ENCODE measurements around the gene FBXO42. TPM values are rescaled to one million over a fixed set of nuclear protein-coding genes. Genes with fewer than 3 reads are reported as not detected.

FBXO42 gene
- total and polyA plus RNA-seq, 12 donors, result 12.4 to 26.6 (median 20.5) TPM

DNA sequence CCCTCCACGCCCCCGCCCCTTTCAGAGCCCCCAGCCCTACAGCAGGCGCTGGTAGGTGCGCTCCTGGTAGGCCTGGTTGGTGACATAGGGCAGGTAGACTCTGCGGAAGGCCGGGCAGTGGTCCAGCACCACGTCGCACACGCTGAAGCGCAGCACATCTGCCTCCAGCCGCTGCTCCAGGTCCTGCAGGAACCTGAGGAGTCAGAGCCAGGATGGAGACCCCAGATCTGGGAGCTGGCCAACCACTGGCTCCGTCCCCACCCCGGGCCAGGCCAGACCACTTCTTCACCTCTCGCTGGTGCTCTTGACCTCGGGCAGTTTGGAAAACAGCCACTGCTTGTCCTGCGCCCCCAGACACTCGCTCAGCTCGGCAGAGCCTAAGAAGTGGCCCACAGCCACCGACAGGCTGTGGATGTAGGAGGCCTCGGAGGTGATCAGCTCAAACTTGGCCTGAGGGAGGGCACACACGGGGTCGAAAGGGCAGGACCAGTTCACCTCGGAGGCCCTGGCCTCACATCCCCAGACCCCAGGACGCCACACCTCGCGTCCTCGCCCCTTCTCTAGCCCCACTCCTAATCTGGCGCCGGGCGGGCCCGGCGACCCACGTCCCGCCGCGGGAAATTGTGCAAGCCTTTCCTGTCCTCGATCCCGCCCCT, 146.3 kb downstream of the FBXO42 start:
- DNase-seq (peak in 1 of 2 donors; percentile 33), ATAC-seq (peak in 1 of 8 donors; percentile 3)
- peak overlapping the region; percentile 29 to 96 (median 89) for H3K27ac ChIP-seq
- intact Hi-C loops (cut with DNase I), result loop anchor here in 8 of 10 donors (2.0 to 10.0 kb wide), 5 partner anchors 36 to 161 kb away; partner anchors contain the start of genes SZRD1 (in 6 of the 8) and FBXO42 (in 2 of the 8)
- no peak for TF ChIP-seq CTCF (IDR thresholded peaks at IDR 0.05)
- H3K4me3 ChIP-seq, result peak overlapping the region in 9 of 10 donors; percentile 30 to 64 (median 60)
- H3K27me3 ChIP-seq, result no peaks in the 10 kb centered on the region
- H3K9me3 ChIP-seq, result no peaks in the 10 kb centered on the region
- 39 to 40% methylated on average over 38 of the region's 38 CpGs for WGBS, 2 donors
- peaks cover 0 to 25% (median 17%) of the 10 kb centered on the region in 9 donors for H3K4me1 ChIP-seq
- H3K36me3 ChIP-seq, result peaks cover 0 to 15% (median 0%) of the 10 kb centered on the region in 9 donors

DNA sequence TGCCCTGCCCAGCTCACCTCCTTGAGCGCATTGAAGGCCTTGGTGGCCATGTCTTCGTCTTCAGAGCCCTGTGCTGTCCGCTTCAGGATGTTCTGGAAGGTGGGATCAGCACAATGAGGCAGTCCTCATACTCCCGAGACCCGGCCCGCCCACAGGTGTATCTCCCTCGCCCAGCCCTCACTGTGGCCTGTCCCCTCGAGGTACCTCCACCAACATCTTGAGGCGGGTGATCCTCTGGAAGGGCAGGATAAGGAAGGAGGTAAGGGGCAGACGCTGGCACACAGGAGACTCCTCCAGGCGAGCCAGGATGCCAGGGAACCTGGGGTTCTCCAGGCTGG, 147.0 kb downstream of the FBXO42 start:
- Histone ChIP-seq H3K4me1 (peaks cover 0 to 25% (median 17%) of the 10 kb centered on the region in 9 donors), H3K9me3 (no peaks in the 10 kb centered on the region), H3K36me3 (peaks cover 0 to 18% (median 0%) of the 10 kb centered on the region in 9 donors), H3K4me3 (peak overlapping the region in 1 of 10 donors; percentile 62), H3K27me3 (no peaks in the 10 kb centered on the region), H3K27ac (peak overlapping the region in 5 of 10 donors; percentile 86 to 96 (median 90))
- ATAC-seq (no peak), DNase-seq (no peak)
- intact Hi-C loops (cut with DNase I), result loop anchor here in 8 of 10 donors (5.0 to 10.0 kb wide), 4 partner anchors 37 to 159 kb away; partner anchors contain the start of genes SZRD1 (in 5 of the 8) and FBXO42 (in 2 of the 8)
- WGBS, 2 donors, result 91 to 95% methylated on average over 11 of the region's 11 CpGs
- TF ChIP-seq CTCF (IDR thresholded peaks at IDR 0.05), result peak in 2 of 9 donors; percentile 0 to 2

DNA sequence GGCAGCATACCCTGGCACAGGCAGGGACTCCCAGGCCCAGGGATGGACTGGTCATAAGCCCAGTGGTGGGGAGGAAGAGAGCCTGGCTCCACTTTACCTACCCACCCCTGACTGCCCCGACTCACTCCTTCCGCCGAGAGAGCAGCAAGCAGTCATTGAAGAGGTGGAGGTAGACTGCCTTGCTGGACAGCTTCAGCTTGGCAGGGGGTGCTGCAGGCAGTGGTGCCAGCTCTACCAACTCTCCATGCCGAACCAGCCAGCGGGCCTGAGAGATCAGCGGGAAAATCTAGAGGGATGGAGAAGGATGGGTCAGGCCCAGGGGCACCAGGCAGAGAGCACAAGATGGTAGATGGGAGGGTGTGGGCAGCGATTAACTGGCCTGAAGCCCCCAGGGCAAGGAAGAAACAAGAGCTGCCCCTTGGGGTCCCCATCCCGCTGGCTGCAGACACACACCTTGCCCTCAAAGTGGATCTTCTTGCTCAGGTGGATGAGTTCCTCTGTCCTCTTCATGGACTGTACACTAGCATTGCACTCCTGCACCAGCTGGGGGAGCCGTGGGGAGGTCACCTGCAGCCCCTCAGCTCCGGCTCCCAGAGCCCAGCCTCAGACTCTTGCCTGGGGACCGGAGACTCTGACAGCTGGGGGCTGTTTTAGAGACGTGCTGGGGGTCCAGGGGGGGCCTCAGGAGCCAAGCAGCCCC, 147.5 kb downstream of the FBXO42 start:
- peaks cover 0 to 25% (median 17%) of the 10 kb centered on the region in 9 donors for H3K4me1 ChIP-seq
- WGBS, 2 donors, result 80 to 81% methylated on average over 12 of the region's 12 CpGs
- intact Hi-C loops (cut with DNase I), result loop anchor here in 8 of 10 donors (5.0 to 10.0 kb wide), 4 partner anchors 38 to 160 kb away; partner anchors contain the start of genes SZRD1 (in 5 of the 8) and FBXO42 (in 2 of the 8)
- TF ChIP-seq CTCF (IDR thresholded peaks at IDR 0.05), result peak in 8 of 9 donors; percentile 11 to 53 (median 30)
- no peak overlapping the region for H3K4me3 ChIP-seq
- peaks cover 0 to 18% (median 0%) of the 10 kb centered on the region in 9 donors for H3K36me3 ChIP-seq
- ATAC-seq (no peak), DNase-seq (no peak)
- no peak overlapping the region for H3K27ac ChIP-seq
- no peaks in the 10 kb centered on the region for H3K9me3 ChIP-seq
- no peaks in the 10 kb centered on the region for H3K27me3 ChIP-seq

DNA sequence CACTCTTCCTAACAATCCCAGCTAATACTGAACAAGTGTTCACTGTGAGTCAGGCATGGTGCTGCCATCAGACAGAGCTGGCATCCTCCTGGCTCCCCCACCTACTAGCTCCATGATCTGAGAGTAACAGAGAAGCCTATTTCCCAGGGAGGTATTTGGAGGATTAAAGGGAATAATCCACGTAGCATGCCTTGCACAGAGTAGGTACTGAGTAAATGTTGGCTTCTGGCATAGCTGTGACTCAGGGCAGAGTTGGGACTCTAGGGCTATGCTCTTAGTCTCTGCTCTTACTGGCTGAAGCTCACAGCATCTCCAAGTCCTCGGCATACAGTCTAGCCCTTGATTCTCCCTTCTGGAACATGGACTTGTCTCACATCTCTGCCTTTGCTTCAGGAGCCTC, 148.1 kb downstream of the FBXO42 start:
- H3K27ac ChIP-seq, result no peak overlapping the region
- no peak overlapping the region for H3K4me3 ChIP-seq
- no peak for ATAC-seq
- peaks cover 0 to 18% (median 0%) of the 10 kb centered on the region in 9 donors for H3K36me3 ChIP-seq
- no peak for DNase-seq
- H3K4me1 ChIP-seq, result peaks cover 0 to 25% (median 17%) of the 10 kb centered on the region in 9 donors
- intact Hi-C loops (cut with DNase I), result loop anchor here in 6 of 10 donors (5.0 to 10.0 kb wide), 3 partner anchors 38 to 161 kb away; partner anchors contain the start of genes SZRD1 (in 5 of the 6) and FBXO42 (in 1 of the 6)
- no peaks in the 10 kb centered on the region for H3K9me3 ChIP-seq
- no peaks in the 10 kb centered on the region for H3K27me3 ChIP-seq
- TF ChIP-seq CTCF (IDR thresholded peaks at IDR 0.05), result no peak
- WGBS, 2 donors, result 92 to 93% methylated on average over 2 of the region's 2 CpGs

Measured in heart right ventricle (tissue), 16 donors.